ENCODE measurements around the gene GPS2.

- TF ChIP-seq CTCF (conservative IDR thresholded peaks at IDR 0.05; ENCODE audit: low read length) (no peak), EZH2phosphoT487 (IDR thresholded peaks at IDR 0.05; ENCODE audit: borderline replicate concordance) (no peak)
Observed at GRCh38 chr17:7281953-7282751, 33.0 kb downstream of the GPS2 start.

Measured in Loucy (cell line).